HepG2 (cell line): ENCODE results near the gene NEAT1. TPM values are rescaled to one million over a fixed set of nuclear protein-coding genes. Genes with fewer than 3 reads are reported as not detected.

Experiments used
- AHR ChIP-seq: IDR thresholded peaks from 2 replicates; pipeline ENCODE4 v1.6.1; 2018; ENCODE audit warnings: missing genetic modification reagents, missing compliant biosample characterization
- ATF1 ChIP-seq: IDR thresholded peaks from 2 replicates; pipeline ENCODE4 v1.6.1; 2016; ENCODE audit warnings: mild to moderate bottlenecking, control low read depth
- CCDC6 ChIP-seq: sonication (generic); formaldehyde crosslinking; IDR thresholded peaks from 2 replicates; pipeline ENCODE4 v1.8.1; 2022; ENCODE audit warnings: mild to moderate bottlenecking, missing genetic modification reagents, moderate library complexity
- JARID2 ChIP-seq: sonication (generic); formaldehyde crosslinking; IDR thresholded peaks from 2 replicates; pipeline ENCODE4 v1.8.1; 2023; ENCODE audit warnings: missing genetic modification reagents, inconsistent platforms; ENCODE audit not compliant: insufficient replicate concordance
- NFE2L2 ChIP-seq: fragments of 150-350 bp; IDR thresholded peaks from 2 replicates; pipeline ENCODE4 v1.6.1; 2014; ENCODE audit warnings: low read length
- PATZ1 ChIP-seq: sonication (generic); formaldehyde crosslinking; IDR thresholded peaks from 2 replicates; pipeline ENCODE4 v1.4.0; 2020; ENCODE audit warnings: missing genetic modification reagents
- RARG ChIP-seq: sonication (generic); formaldehyde crosslinking; IDR thresholded peaks from 2 replicates; pipeline ENCODE4 v1.4.0; 2020; ENCODE audit warnings: low read depth, mild to moderate bottlenecking, missing genetic modification reagents
- SAP130 ChIP-seq: IDR thresholded peaks from 2 replicates; pipeline ENCODE4 v1.6.1; 2016; ENCODE audit warnings: low read depth
- SRSF9 ChIP-seq: fragments of 200-400 bp; formaldehyde crosslinking; IDR thresholded peaks from 2 replicates; pipeline ENCODE4 v1.6.1; 2018; ENCODE audit warnings: borderline replicate concordance, mild to moderate bottlenecking, low read depth, low read length; ENCODE audit not compliant: insufficient read depth, poor library complexity, severe bottlenecking
- ZNF138 ChIP-seq: sonication (generic); formaldehyde crosslinking; IDR thresholded peaks from 2 replicates; pipeline ENCODE4 v1.5.0; 2020; ENCODE audit warnings: mild to moderate bottlenecking, low read depth, missing genetic modification reagents
- ZNF318 ChIP-seq: sonication (generic); formaldehyde crosslinking; IDR thresholded peaks from 2 replicates; pipeline ENCODE4 v1.4.0; 2020; ENCODE audit warnings: mild to moderate bottlenecking, missing genetic modification reagents
- ZNF337 ChIP-seq: sonication (generic); formaldehyde crosslinking; IDR thresholded peaks from 2 replicates; pipeline ENCODE4 v1.5.1; 2020; ENCODE audit warnings: missing genetic modification reagents, low read depth, mild to moderate bottlenecking, borderline replicate concordance
- ZNF362 ChIP-seq: sonication (generic); formaldehyde crosslinking; IDR thresholded peaks from 2 replicates; pipeline ENCODE4 v1.4.0; 2020; ENCODE audit warnings: missing genetic modification reagents, mild to moderate bottlenecking, borderline replicate concordance
- ZNF543 ChIP-seq: sonication (generic); formaldehyde crosslinking; IDR thresholded peaks from 2 replicates; pipeline ENCODE4 v1.4.0; 2020; ENCODE audit warnings: mild to moderate bottlenecking, missing genetic modification reagents
- ZNF747 ChIP-seq: sonication (generic); formaldehyde crosslinking; IDR thresholded peaks from 2 replicates; pipeline ENCODE4 v1.8.1; 2023; ENCODE audit warnings: missing genetic modification reagents, mild to moderate bottlenecking, borderline replicate concordance
- ZNF792 ChIP-seq: IDR thresholded peaks from 2 replicates; pipeline ENCODE4 v1.6.1; 2016
- polyA plus RNA-seq, 8 experiments: library from polyadenylated mRNA; depleted of rRNA in 3 of 8; stranded (reverse) in 7 of 8; unstranded in 1 of 8; fragments of >200 nt; fragmentation: Illumina TruSeq in 4 of 8; extraction: Trizol in 4 of 8; gene quantifications; 2 replicates each; pipeline versions ENCODE4 v1.2.1 to v1.2.3, GENCODE V29; 2011 to 2016; ENCODE audit warnings: low read depth in 4 of 8, missing spikeins in 1 of 8, mixed read lengths in 1 of 8; ENCODE audit not compliant: insufficient read depth in 1 of 8
- total RNA-seq, 5 experiments: library from RNA; depleted of rRNA; stranded (reverse); fragments of >200 nt; fragmentation: Illumina TruSeq; extraction: Trizol; gene quantifications; 2 replicates each; pipeline ENCODE4 v1.2.3, GENCODE V29; 2016; ENCODE audit warnings: low read depth in 1 of 5

NEAT1 gene
- total and polyA plus RNA-seq, 2 of the 13 experiments (the other 11 are each of a cell fraction or from before 2014, with no cell fraction given): 20.5 to 41.2 TPM

- TF ChIP-seq ZNF318 (CRISPR knock-in tag) (no peak), RARG (no peak), JARID2 (CRISPR knock-in tag) (no peak), NFE2L2 (no peak), SAP130 (CRISPR knock-in tag) (peak; percentile 49), ZNF138 (CRISPR knock-in tag) (no peak), SRSF9 (no peak), ZNF792 (CRISPR knock-in tag) (no peak), ZNF747 (CRISPR knock-in tag) (0 out of 2 replicates have a peak, but pooled peaks have one; percentile 33), ZNF337 (CRISPR knock-in tag) (no peak), AHR (CRISPR knock-in tag) (no peak), ATF1 (CRISPR knock-in tag) (no peak), PATZ1 (CRISPR knock-in tag) (peak; percentile 84), CCDC6 (no peak), ZNF362 (no peak), ZNF543 (CRISPR knock-in tag) (0 out of 2 replicates have a peak, but pooled peaks have one; percentile 32)
Observed at GRCh38 chr11:65479184-65480145, 56.9 kb downstream of the NEAT1 start (continued).
